Fibroblast of lung (primary cell): ENCODE measurements around the gene CERS6. TPM values are rescaled to one million over a fixed set of nuclear protein-coding genes. Genes with fewer than 3 reads are reported as not detected.
"Not testable (repeated sequence)": the region's sequence is repeated elsewhere in the genome, so short reads cannot be mapped to it uniquely, and the experiment has no call there.

ENCODE experiments used
- DNase-seq, 2 donors: peaks; one replicate each; pipeline versions ENCODE4 v3.0.0 to v3.0.0-alpha.2; 2010; ENCODE audit warnings: low read depth in 2 of 2
- H2AFZ ChIP-seq: 2 replicates; pipeline ENCODE4 v1.5.1; 2012; ENCODE audit warnings: low read length, control low read depth, inconsistent platforms
- H3K27ac ChIP-seq: 2 replicates; pipeline ENCODE4 v1.5.1; 2011; ENCODE audit warnings: low read length, control low read depth; ENCODE audit not compliant: insufficient read depth
- H3K27me3 ChIP-seq: 2 replicates; pipeline ENCODE4 v1.5.1; 2011; ENCODE audit warnings: mild to moderate bottlenecking, low read length; ENCODE audit not compliant: control insufficient read depth, insufficient read depth
- H3K36me3 ChIP-seq: 2 replicates; pipeline ENCODE4 v1.5.1; 2011; ENCODE audit warnings: low read length; ENCODE audit not compliant: control insufficient read depth, insufficient read depth
- H3K4me1 ChIP-seq: 2 replicates; pipeline ENCODE4 v1.5.1; 2011; ENCODE audit warnings: low read length; ENCODE audit not compliant: control insufficient read depth, insufficient read depth; ENCODE audit errors: extremely low read depth
- H3K4me2 ChIP-seq: 2 replicates; pipeline ENCODE4 v1.5.1; 2011; ENCODE audit warnings: low read length, control low read depth; ENCODE audit not compliant: insufficient read depth; ENCODE audit errors: extremely low read depth
- H3K4me3 ChIP-seq, 4 experiments: fragments of 200-600 bp in 1 of 4; sonication (generic) in 1 of 4; replicated peaks in 1 of 4; 2 replicates each; pipeline ENCODE4 v1.5.1; 2011 to 2016; ENCODE audit warnings: low read length in 4 of 4, low read depth in 3 of 4, mild to moderate bottlenecking in 3 of 4, control low read depth in 2 of 4, inconsistent platforms in 1 of 4, mixed read lengths in 1 of 4; ENCODE audit not compliant: insufficient read depth in 1 of 4; ENCODE audit errors: control extremely low read depth in 1 of 4
- H3K79me2 ChIP-seq: 2 replicates; pipeline ENCODE4 v1.5.1; 2012; ENCODE audit warnings: mild to moderate bottlenecking, low read length, inconsistent platforms; ENCODE audit not compliant: control insufficient read depth, insufficient read depth
- H3K9ac ChIP-seq: 2 replicates; pipeline ENCODE4 v1.5.1; 2011; ENCODE audit warnings: mild to moderate bottlenecking, low read length, control low read depth; ENCODE audit not compliant: insufficient read depth
- H3K9me3 ChIP-seq: 2 replicates; pipeline ENCODE4 v1.5.1; 2012; ENCODE audit warnings: low read depth, low read length; ENCODE audit not compliant: control insufficient read depth, insufficient read depth
- H4K20me1 ChIP-seq: 2 replicates; pipeline ENCODE4 v1.5.1; 2011; ENCODE audit warnings: low read length; ENCODE audit not compliant: control insufficient read depth, insufficient read depth; ENCODE audit errors: extremely low read depth
- EZH2 ChIP-seq: IDR thresholded peaks from 2 replicates; pipeline ENCODE4 v1.5.1; 2012; ENCODE audit warnings: low read length, control low read depth, mild to moderate bottlenecking; ENCODE audit errors: missing control alignments
- polyA plus RNA-seq, 2 donors: library from polyadenylated mRNA; depleted of rRNA in 1 of 2; stranded (reverse) in 1 of 2; unstranded in 1 of 2; fragments of >200 nt; gene quantifications; 2 replicates each; pipeline ENCODE4 v1.2.1, GENCODE V29; 2011 to 2012; ENCODE audit warnings: missing spikeins in 1 of 2
- total RNA-seq: library from RNA; depleted of rRNA; stranded (reverse); fragments of >200 nt; gene quantifications from 2 replicates; pipeline ENCODE4 v1.2.1, GENCODE V29; 2014
- TF ChIP-seq, protein P1 (sequence below), 2 donors: IDR thresholded peaks in 1 of 2; conservative IDR thresholded peaks in 1 of 2; 1 replicate in 1 of 2; 2 replicates in 1 of 2; pipeline ENCODE4 v1.5.1; 2011 to 2012; ENCODE audit warnings: low read length in 2 of 2, control low read depth in 1 of 2, inconsistent platforms in 1 of 2, low read depth in 1 of 2, mild to moderate bottlenecking in 1 of 2

The CERS6 gene
- total and polyA plus RNA-seq, 2 donors (not counting 1 experiment from before 2014, with no cell fraction given) = 7.2 to 16.5 TPM

DNA sequence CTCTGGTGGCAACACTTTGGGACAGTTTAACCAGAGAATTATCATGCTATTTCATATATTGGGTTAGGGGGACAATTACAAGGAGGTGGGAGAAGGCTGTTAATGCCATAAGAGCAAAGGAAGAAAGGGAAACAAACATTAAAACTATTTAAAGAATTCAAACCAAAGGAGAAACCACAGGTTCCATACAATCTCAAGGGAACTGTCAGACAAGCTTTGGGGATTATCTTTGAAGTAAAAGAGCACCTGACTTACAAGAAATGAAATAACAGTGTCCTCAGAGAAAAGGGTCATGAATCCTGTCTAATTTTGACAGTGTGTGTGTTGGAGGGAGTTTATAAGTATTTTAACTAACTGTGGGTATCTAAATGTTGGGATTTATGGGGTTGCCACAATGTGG is 44.4 kb downstream of the CERS6 start:
- no peak overlapping the region for H3K4me3 ChIP-seq
- H3K4me2 ChIP-seq = no peak overlapping the region
- no peaks in the 10 kb centered on the region for H3K79me2 ChIP-seq
- no peaks in the 10 kb centered on the region for H4K20me1 ChIP-seq
- H3K9ac ChIP-seq = no peak overlapping the region
- peak in 1 of 2 donors; percentile 59 for DNase-seq
- H3K27ac ChIP-seq = no peak overlapping the region
- no peaks in the 10 kb centered on the region for H3K9me3 ChIP-seq
- TF ChIP-seq, protein P1, sequence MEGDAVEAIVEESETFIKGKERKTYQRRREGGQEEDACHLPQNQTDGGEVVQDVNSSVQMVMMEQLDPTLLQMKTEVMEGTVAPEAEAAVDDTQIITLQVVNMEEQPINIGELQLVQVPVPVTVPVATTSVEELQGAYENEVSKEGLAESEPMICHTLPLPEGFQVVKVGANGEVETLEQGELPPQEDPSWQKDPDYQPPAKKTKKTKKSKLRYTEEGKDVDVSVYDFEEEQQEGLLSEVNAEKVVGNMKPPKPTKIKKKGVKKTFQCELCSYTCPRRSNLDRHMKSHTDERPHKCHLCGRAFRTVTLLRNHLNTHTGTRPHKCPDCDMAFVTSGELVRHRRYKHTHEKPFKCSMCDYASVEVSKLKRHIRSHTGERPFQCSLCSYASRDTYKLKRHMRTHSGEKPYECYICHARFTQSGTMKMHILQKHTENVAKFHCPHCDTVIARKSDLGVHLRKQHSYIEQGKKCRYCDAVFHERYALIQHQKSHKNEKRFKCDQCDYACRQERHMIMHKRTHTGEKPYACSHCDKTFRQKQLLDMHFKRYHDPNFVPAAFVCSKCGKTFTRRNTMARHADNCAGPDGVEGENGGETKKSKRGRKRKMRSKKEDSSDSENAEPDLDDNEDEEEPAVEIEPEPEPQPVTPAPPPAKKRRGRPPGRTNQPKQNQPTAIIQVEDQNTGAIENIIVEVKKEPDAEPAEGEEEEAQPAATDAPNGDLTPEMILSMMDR (conservative IDR thresholded peaks at IDR 0.05 in 1 of 2, IDR thresholded peaks at IDR 0.05 in 1 of 2; ENCODE audit: low read depth in 1 of 2, low read length in 2 of 2) = no peak
- TF ChIP-seq EZH2 = no peak
- no peaks in the 10 kb centered on the region for H3K27me3 ChIP-seq
- H3K36me3 ChIP-seq = no peaks in the 10 kb centered on the region
- no peaks in the 10 kb centered on the region for H3K4me1 ChIP-seq
- no peak overlapping the region for H2AFZ ChIP-seq

DNA sequence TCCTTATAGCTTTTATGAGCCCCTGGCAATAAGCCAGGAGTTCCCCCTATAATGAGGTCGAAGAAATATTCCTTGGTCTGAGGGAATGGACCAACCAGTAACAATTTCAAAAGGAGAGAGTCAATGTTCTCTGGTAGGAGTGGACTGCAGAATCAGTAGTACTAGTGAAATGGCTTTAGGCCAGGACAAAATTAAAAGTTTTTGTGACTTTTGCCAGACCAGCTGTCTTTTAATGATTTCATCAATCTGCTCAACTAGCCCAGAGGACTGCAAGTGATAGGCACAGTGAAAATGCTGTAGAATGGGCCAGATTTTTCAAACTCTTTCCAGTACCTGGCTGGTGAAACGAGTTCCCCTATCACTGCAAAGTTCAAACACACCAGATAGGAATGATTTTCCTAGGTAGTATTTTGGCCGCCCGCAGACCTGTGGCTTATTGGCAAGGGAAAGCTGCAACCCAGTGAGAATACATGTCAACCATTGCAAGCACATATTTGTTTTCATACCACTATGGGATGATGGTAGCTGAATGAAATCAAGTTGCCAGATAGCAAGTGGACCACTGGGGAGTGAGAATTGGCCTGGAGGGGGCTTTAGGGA is 45.5 kb downstream of the CERS6 start:
- Histone ChIP-seq H3K4me1 (no peaks in the 10 kb centered on the region), H3K4me2 (no peak overlapping the region), H3K79me2 (no peaks in the 10 kb centered on the region), H2AFZ (no peak overlapping the region), H3K27me3 (no peaks in the 10 kb centered on the region), H3K27ac (no peak overlapping the region), H3K9ac (no peak overlapping the region), H4K20me1 (no peaks in the 10 kb centered on the region), H3K9me3 (no peaks in the 10 kb centered on the region), H3K36me3 (no peaks in the 10 kb centered on the region), H3K4me3 (no peak overlapping the region)
- no peak for DNase-seq
- no peak for TF ChIP-seq EZH2
- TF ChIP-seq, protein P1 (conservative IDR thresholded peaks at IDR 0.05 in 1 of 2, IDR thresholded peaks at IDR 0.05 in 1 of 2; ENCODE audit: low read depth in 1 of 2, low read length in 2 of 2) = no peak

DNA sequence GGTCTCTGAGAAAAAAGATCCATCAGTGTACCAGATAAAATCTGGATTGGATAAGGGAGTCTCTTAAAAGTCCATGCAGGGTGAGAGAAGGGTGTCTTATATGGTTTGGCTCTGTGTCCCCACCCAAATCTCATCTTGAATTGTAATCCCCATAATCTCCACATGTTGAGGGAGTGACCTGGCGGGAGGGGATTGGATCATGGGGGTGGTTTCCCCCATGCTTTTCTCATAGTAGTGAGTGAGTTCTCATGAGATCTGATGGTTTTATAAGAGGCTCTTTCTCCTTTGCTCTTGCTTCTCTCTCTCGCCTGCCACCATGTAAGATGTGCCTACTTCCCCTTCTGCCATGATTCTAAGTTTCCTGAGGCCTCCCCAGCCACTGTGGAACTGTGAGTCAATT is 46.8 kb downstream of the CERS6 start:
- not testable (repeated sequence) for H2AFZ ChIP-seq, H3K27me3 ChIP-seq, H3K4me3 ChIP-seq, H3K4me2 ChIP-seq, H3K9me3 ChIP-seq, H3K27ac ChIP-seq, DNase-seq, H3K9ac ChIP-seq, H3K4me1 ChIP-seq, H4K20me1 ChIP-seq, H3K36me3 ChIP-seq, H3K79me2 ChIP-seq
